HG03558 (cell line): ENCODE data around the gene STX18.
"Not testable (repeated sequence)": the region's sequence is repeated elsewhere in the genome, so short reads cannot be mapped to it uniquely, and the experiment has no call there.

Experiments used
- ATAC-seq: cut with Tn5 transposase; IDR thresholded peaks from one replicate; pipeline ENCODE4 v1.9.1; 2021; ENCODE audit warnings: moderate number of reproducible peaks; ENCODE audit not compliant: unreplicated experiment; ENCODE audit errors: extremely low read depth

STX18 gene

GRCh38 chr4:4541661-4542570 lies at the start of gene STX18:
Gene STX18 (minus strand): TSS chr4:4542048. CDS start chr4:4541964, 84 bp downstream.
- peak; percentile 66 for ATAC-seq

- ATAC-seq: no peak
Observed at GRCh38 chr4:4591071-4591470, 49.2 kb upstream of the STX18 start.

GRCh38 chr4:4590546-4590945 lies 48.7 kb upstream of the STX18 start:
- ATAC-seq: no peak

GRCh38 chr4:4585012-4585670 lies 43.3 kb upstream of the STX18 start:
- ATAC-seq: no peak

- no peak for ATAC-seq
Observed at GRCh38 chr4:4583606-4584005, 41.8 kb upstream of the STX18 start.

- ATAC-seq: no peak
Observed at GRCh38 chr4:4582653-4583052, 40.8 kb upstream of the STX18 start.

GRCh38 chr4:4580494-4580893 lies 38.6 kb upstream of the STX18 start:
- no peak for ATAC-seq

GRCh38 chr4:4578981-4579380 lies 37.1 kb upstream of the STX18 start:
- ATAC-seq: no peak

- ATAC-seq: no peak
Observed at GRCh38 chr4:4577359-4577875, 35.6 kb upstream of the STX18 start.

GRCh38 chr4:4575284-4576211 lies 33.7 kb upstream of the STX18 start:
- peak; percentile 59 for ATAC-seq

- no peak for ATAC-seq
Observed at GRCh38 chr4:4574792-4575191, 32.9 kb upstream of the STX18 start.

- ATAC-seq: no peak
Observed at GRCh38 chr4:4574052-4574451, 32.2 kb upstream of the STX18 start.

- no peak for ATAC-seq
Observed at GRCh38 chr4:4572821-4573220, 31.0 kb upstream of the STX18 start.

- not testable (repeated sequence) for ATAC-seq
Observed at GRCh38 chr4:4569861-4570260, 28.0 kb upstream of the STX18 start.

GRCh38 chr4:4568806-4569427 lies 27.1 kb upstream of the STX18 start:
- ATAC-seq: no peak

- ATAC-seq: not testable (repeated sequence)
Observed at GRCh38 chr4:4566359-4566758, 24.5 kb upstream of the STX18 start.

GRCh38 chr4:4564522-4564921 lies 22.7 kb upstream of the STX18 start:
- ATAC-seq: no peak

- no peak for ATAC-seq
Observed at GRCh38 chr4:4560642-4561041, 18.8 kb upstream of the STX18 start.

GRCh38 chr4:4560136-4560535 lies 18.3 kb upstream of the STX18 start:
- no peak for ATAC-seq

GRCh38 chr4:4559596-4559995 lies 17.7 kb upstream of the STX18 start:
- no peak for ATAC-seq
